Measurements from ENCODE around the gene LMNA.
A peak's percentile ranks its signal among the peaks of the same experiment; 100 is the strongest.

LMNA gene

DNA sequence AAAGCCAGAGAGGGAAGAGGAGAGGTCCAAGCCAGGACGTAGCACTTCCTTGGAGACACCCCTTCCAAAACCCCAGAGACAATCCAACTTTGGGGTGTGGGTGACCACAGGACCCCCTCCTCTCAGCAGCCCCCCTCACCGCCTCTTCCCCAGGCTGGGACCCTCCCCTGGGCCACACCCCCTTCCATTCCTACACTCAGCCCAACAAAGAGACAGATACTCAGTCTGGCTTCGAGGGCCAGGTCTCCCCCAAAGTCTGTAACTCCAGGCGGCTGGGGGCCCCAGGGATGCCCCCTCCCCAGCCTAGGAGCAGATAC, 33.7 kb upstream of the LMNA start:
- TF ChIP-seq, protein P1, sequence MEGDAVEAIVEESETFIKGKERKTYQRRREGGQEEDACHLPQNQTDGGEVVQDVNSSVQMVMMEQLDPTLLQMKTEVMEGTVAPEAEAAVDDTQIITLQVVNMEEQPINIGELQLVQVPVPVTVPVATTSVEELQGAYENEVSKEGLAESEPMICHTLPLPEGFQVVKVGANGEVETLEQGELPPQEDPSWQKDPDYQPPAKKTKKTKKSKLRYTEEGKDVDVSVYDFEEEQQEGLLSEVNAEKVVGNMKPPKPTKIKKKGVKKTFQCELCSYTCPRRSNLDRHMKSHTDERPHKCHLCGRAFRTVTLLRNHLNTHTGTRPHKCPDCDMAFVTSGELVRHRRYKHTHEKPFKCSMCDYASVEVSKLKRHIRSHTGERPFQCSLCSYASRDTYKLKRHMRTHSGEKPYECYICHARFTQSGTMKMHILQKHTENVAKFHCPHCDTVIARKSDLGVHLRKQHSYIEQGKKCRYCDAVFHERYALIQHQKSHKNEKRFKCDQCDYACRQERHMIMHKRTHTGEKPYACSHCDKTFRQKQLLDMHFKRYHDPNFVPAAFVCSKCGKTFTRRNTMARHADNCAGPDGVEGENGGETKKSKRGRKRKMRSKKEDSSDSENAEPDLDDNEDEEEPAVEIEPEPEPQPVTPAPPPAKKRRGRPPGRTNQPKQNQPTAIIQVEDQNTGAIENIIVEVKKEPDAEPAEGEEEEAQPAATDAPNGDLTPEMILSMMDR (IDR thresholded peaks at IDR 0.05; ENCODE audit: control extremely low read depth, extremely low read depth, low read depth, missing control alignments) = no peak
- no peak for DNase-seq (ENCODE audit: extremely low spot score)
- ChIA-PET CTCF (interaction anchor here (1.3 to 2.0 kb wide), 2 partner anchors 15 to 113 kb away, joined by 3 to 10 read pairs; partner anchors contain the start of gene SLC25A44), POLR2A (no interaction called here)

DNA sequence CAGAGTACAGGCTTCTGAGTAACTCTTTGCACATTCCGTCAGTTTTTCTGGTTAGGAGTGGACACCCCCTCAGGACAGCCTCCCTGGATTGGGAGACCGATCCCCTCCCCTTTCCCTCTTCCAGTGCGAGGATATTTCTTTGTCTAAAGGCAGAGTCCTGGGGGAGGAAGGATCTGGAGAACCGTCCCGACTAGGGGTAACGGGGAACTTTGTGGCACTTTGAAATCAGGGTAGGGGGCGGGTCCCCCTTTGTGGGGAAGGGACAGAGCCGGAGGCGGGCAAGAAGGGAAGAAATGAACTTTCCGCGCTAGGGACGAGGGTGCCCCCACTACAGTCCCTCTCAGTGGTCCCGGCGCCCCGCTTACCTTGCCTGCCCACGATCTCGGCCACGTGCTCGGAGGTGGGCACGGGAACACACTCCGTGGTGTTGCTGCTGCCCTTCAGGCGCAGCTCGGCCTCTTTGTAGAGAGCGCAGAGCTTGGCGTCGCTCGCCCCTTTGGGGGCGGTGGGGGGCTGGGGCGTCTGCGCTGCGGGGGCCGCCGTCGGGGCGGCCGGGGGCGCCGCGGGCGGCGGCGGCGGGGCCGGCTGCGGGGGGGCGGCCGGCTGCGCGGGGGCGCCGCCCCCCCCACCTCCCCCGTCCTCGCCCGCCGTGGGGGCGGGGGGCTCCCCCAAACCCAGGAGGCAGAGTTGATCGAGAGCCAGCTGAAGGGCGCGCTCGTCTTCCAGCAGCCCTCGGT, 33.2 kb upstream of the LMNA start:
- DNase-seq (ENCODE audit: extremely low spot score) = no peak
- TF ChIP-seq, protein P1 (IDR thresholded peaks at IDR 0.05; ENCODE audit: control extremely low read depth, extremely low read depth, low read depth, missing control alignments) = no peak
- CTCF ChIA-PET = interaction anchor here (1.3 to 29.1 kb wide), 4 partner anchors 10 to 43 kb away, joined by 3 to 1172 read pairs (median 14); partner anchors contain the start of gene LMNA
- POLR2A ChIA-PET = no interaction called here

DNA sequence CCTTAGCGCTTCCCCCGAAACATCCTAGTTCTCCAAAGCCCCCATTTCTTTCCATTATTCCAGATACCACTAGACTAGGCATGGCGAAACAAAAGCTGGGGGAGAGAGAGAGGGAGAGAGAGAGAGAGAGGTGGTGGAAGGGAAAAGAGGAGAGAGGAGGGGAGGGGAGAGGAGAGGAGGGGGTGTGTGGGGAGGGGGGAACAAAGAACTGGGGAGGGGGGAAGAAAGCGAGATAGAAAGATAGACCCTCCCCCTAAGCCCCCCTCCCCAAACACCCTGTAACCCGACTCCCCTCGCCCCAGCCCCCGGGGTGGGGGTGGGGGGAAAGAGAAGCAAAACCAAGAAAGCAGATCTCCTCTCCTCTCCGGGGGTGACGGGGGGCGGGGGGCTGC, 32.6 kb upstream of the LMNA start:
- ChIA-PET CTCF (interaction anchor here (1.3 to 29.1 kb wide), 4 partner anchors 9 to 43 kb away, joined by 3 to 1172 read pairs (median 14); partner anchors contain the start of gene LMNA), POLR2A (no interaction called here)
- TF ChIP-seq, protein P1 (IDR thresholded peaks at IDR 0.05; ENCODE audit: control extremely low read depth, extremely low read depth, low read depth, missing control alignments) = no peak
- no peak for DNase-seq (ENCODE audit: extremely low spot score)

DNA sequence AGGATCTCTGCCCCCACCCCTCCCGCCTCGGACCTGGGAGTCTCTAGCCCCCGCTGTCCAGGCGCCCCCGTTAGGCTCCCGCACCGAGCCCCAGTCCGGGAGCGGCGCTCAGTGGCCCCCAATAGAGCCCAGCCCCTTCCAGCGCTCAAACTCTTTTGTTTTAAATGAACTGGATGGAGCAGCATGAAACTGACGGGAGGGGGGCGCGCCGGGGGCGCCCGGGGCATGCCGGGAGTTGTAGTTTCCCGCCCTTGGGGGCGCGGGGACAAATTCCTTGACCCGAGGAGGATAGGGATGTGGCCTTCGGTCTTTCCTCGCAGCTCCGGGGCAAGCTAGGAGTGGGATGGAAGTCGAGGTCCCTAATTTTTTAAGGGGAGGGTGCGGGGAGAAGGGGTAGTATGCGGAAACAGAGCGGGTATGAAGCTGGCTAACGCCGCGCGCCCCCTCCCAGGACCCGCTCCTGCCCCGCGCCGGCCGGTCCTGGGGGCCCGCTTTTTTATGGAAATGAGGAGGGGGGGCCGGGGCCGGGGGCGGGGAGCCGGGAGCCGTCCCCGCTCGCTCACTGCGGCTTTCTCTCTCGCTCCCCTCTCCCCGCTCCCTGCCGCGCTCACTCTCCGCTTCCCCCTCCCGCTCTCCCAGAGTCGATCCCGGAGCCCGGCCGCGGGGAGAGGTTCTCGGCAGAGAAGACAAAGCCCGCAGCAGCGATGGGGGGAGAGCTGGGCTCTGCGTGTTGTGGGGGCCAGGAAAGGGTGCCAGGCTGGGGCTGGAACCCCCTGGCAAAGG, 32.0 kb upstream of the LMNA start, which contains the start of gene MEX3A:
MEX3A (minus strand) TSS at position 157 of the 783 bp plus-strand sequence. CDS start 467 bp downstream, outside the sequence.
- POLR2A ChIA-PET = no interaction called here
- TF ChIP-seq, protein P1 (IDR thresholded peaks at IDR 0.05; ENCODE audit: control extremely low read depth, extremely low read depth, low read depth, missing control alignments) = no peak
- peak; percentile 85 for DNase-seq (ENCODE audit: extremely low spot score)
- CTCF ChIA-PET = interaction anchor here (1.0 to 29.1 kb wide), 6 partner anchors 9 to 59 kb away, joined by 3 to 1172 read pairs (median 9); partner anchors contain the start of gene LMNA

DNA sequence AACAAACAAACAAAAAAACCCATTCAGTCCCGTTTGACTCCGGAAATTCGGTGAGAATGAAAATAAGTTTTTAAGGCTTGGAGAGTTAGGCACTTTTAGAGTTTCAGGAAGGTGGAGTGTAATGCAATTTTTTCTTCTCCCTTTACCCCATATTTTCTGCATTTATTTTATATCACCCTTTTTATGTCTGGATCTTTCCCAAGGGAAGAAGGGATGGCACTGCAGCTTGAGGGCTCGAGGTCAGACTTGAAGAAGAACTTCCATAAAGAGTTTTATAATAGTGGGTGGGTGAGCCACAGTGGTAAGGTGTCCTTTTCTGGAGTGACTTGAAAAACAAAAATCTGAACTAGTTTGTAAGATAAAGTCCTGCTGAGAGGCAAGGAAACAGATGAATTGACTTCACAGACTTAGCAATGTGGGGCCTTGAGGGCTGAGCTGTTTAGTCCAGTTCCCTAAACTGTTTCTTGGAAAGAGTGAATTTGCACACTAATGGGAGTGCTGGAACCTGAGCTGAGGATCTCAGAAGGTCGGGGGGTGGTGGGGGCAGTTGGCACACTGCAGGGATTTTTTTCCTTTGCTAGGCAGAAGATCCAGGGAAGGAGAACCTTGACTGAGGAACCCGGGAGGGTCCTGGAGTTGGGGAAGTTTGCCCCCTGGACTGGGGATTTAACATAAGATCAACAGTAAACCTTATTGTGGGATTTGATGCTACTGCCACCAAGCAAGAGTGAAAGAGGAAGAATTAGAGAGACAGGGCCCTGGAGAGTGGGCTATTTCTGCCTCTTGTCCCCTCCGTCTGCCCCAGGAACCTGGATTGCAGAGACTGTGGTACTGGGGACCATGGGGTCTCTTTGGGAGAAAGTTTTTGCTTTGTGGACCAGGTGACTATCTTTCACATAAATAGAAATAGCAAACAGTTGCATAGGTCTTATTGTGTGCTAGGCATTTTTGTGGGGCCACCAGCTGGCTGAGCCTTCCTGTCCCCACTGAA, 30.4 kb upstream of the LMNA start:
- no peak for DNase-seq (ENCODE audit: extremely low spot score)
- ChIA-PET POLR2A (interaction anchor here (0.6 kb wide), 1 partner anchor 94 kb away, joined by 4 read pairs; no protein-coding TSS in a partner anchor), CTCF (interaction anchor here (0.8 to 29.1 kb wide), 8 partner anchors 8 to 141 kb away, joined by 3 to 1172 read pairs (median 5); partner anchors contain the start of gene LMNA)
- TF ChIP-seq, protein P1 (IDR thresholded peaks at IDR 0.05; ENCODE audit: control extremely low read depth, extremely low read depth, low read depth, missing control alignments) = no peak
